ENCODE measurements around the gene STXBP6.

DNA sequence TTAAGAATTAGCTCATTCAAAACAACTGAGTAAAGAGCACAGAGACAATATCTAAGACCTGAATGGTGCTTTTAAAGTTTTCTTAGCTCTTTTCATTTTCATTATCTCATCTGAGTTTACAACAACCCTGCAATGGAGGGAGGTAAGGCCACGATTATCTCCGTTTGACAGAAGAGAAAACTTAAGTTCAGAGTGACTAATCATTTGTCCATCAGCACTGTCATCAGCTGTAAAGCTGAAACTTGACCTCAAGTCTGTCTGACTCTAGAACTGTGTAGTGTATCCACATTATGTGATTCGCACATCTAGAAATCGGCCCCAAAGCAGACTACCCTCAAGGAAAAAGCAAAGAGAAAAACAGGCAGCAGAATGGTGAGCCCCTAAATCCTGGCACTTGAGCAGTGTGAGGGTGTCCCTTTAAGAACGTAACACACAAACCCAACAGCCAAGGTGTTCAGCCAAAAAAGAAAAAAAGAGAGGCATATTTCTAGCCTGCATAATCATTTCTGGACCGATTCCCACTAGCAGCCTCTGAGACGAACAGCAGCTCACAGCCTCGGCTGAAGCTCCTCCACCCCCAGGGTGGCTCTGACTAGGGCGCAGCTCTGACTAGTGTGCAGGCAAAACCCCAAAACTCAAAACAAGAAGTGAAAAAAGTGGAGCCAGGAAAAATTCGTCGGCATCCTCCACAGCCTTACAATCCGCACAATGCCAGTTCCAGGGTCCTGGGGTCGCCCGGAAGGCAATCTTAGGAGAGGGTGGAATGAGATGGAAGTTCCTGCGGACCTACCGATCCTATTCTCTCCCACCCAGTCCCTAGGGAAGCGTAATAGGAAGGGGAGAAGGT is 1.6 kb downstream of the STXBP6 start:
- no peak for TF ChIP-seq POLR2A (IDR thresholded peaks at IDR 0.05; ENCODE audit: low read length)
- TF ChIP-seq GATA1 (IDR thresholded peaks at IDR 0.05; ENCODE audit: low read depth, low read length) = no peak

Measured in erythroblast (primary cell).